Right cardiac atrium (tissue), 5 donors: ENCODE data around the gene ODF4. TPM values are rescaled to one million over a fixed set of nuclear protein-coding genes. Genes with fewer than 3 reads are reported as not detected.
A peak's percentile ranks its signal among the peaks of the same experiment; 100 is the strongest.
"Not testable (repeated sequence)": the region's sequence is repeated elsewhere in the genome, so short reads cannot be mapped to it uniquely, and the experiment has no call there.

Source experiments
- ATAC-seq, 2 donors: fragments of 200-7000 bp; cut with Tn5 transposase; one replicate each; pipeline versions ENCODE4 v1.8.0 to v1.9.1; 2020; ENCODE audit warnings: moderate library complexity in 2 of 2, mild to moderate bottlenecking in 1 of 2
- DNase-seq, 3 donors: peaks; one replicate each; pipeline ENCODE4 v3.0.0-alpha.2; 2020
- H3K27ac ChIP-seq: one replicate; pipeline ENCODE4 v1.5.1; 2013; ENCODE audit warnings: mild to moderate bottlenecking, low read length, control low read depth, moderate library complexity
- H3K27me3 ChIP-seq: one replicate; pipeline ENCODE4 v1.6.1; 2013; ENCODE audit not compliant: control insufficient read depth, insufficient read depth
- H3K4me1 ChIP-seq: one replicate; pipeline ENCODE4 v1.6.1; 2013; ENCODE audit warnings: low read length; ENCODE audit not compliant: control insufficient read depth, insufficient read depth
- H3K4me3 ChIP-seq: one replicate; pipeline ENCODE4 v1.5.1; 2013; ENCODE audit warnings: low read length, control low read depth
- H3K9me3 ChIP-seq: one replicate; pipeline ENCODE4 v1.6.1; 2013; ENCODE audit warnings: low read length; ENCODE audit not compliant: control insufficient read depth
- WGBS: extraction: QIAGEN DNeasy Blood & Tissue Kit; methylation state at CpG from one replicate; pipeline ENCODE4 v1.1.7; 2013; 5-methylcytosine and 5-hydroxymethylcytosine counted together
- intact Hi-C, 4 donors: fragments of 100-400 bp; cut with DNase I; formaldehyde crosslinking; loops; one replicate each; pipeline versions ENCODE4 v1.11.0 to v1.14.0; 2022 to 2023
- polyA plus RNA-seq: library from polyadenylated mRNA; stranded (reverse); fragments of 200-250 nt; gene quantifications from one replicate; pipeline ENCODE4 v1.2.3, GENCODE V29; 2013
- total RNA-seq, 4 donors: library from RNA; stranded (reverse); fragmentation: NEBNext Ultra II Directional; extraction: Animal tissue kit (Norgen Biotek cat#: 25700); gene quantifications; one replicate each; pipeline ENCODE4 v1.2.1, GENCODE V29; 2021
- donor health status: healthy with polysubstance abuse.
- donor health status: DM: no; HTN: yes; CAD: no.
- donor health status: DM: no; HTN: no; CAD: no.
- donor health status: DM: no; HTN: yes; CAD: no; lungs with severe emphysema.
- donor health status: DM: yes; HTN: yes; CAD: no.

Gene ODF4
- total and polyA plus RNA-seq, 5 donors: not detected

GRCh38 chr17:8347001-8347400 lies 7.4 kb downstream of the ODF4 start:
- DNase-seq, ATAC-seq, H3K27ac ChIP-seq, H3K4me3 ChIP-seq, H3K9me3 ChIP-seq, intact Hi-C loops, H3K27me3 ChIP-seq, H3K4me1 ChIP-seq: not testable (repeated sequence)
- 52% methylated on average over 25 of the region's 25 CpGs for WGBS

GRCh38 chr17:8350339-8350738 lies 10.7 kb downstream of the ODF4 start:
- Histone ChIP-seq H3K4me1 (no peaks in the 10 kb centered on the region), H3K27ac (no peak overlapping the region), H3K27me3 (no peaks in the 10 kb centered on the region), H3K9me3 (no peaks in the 10 kb centered on the region), H3K4me3 (no peak overlapping the region)
- no peak for ATAC-seq
- intact Hi-C loops: no loop called here
- DNase-seq: no peak
- 78% methylated on average over 7 of the region's 7 CpGs for WGBS

- H3K4me1 ChIP-seq: no peaks in the 10 kb centered on the region
- H3K4me3 ChIP-seq: no peak overlapping the region
- intact Hi-C loops: no loop called here
- 72% methylated on average over 7 of the region's 7 CpGs for WGBS
- no peak for ATAC-seq
- no peaks in the 10 kb centered on the region for H3K9me3 ChIP-seq
- DNase-seq: no peak
- H3K27me3 ChIP-seq: no peaks in the 10 kb centered on the region
- H3K27ac ChIP-seq: no peak overlapping the region
Measured at GRCh38 chr17:8353736-8354135, 14.1 kb downstream of the ODF4 start.

- Histone ChIP-seq H3K9me3 (no peaks in the 10 kb centered on the region), H3K27me3 (no peaks in the 10 kb centered on the region), H3K4me1 (peaks cover 2% of the 10 kb centered on the region), H3K27ac (no peak overlapping the region), H3K4me3 (no peak overlapping the region)
- no peak for ATAC-seq
- WGBS: 58% methylated on average over 8 of the region's 8 CpGs
- intact Hi-C loops: no loop called here
- DNase-seq: no peak
Measured at GRCh38 chr17:8354236-8354635, 14.6 kb downstream of the ODF4 start.

GRCh38 chr17:8357910-8358309 lies 18.3 kb downstream of the ODF4 start:
- no peaks in the 10 kb centered on the region for H3K27me3 ChIP-seq
- ATAC-seq (no peak), DNase-seq (no peak)
- intact Hi-C loops: no loop called here
- no peaks in the 10 kb centered on the region for H3K9me3 ChIP-seq
- WGBS: 90% methylated on average over 3 of the region's 3 CpGs
- no peak overlapping the region for H3K27ac ChIP-seq
- H3K4me3 ChIP-seq: no peak overlapping the region
- H3K4me1 ChIP-seq: peaks cover 7% of the 10 kb centered on the region

- peaks cover 7% of the 10 kb centered on the region for H3K4me1 ChIP-seq
- no peaks in the 10 kb centered on the region for H3K9me3 ChIP-seq
- H3K27me3 ChIP-seq: no peaks in the 10 kb centered on the region
- 53% methylated on average over 5 of the region's 5 CpGs for WGBS
- H3K27ac ChIP-seq: peak overlapping the region; percentile 80
- intact Hi-C loops: loop anchor here in 1 of 4 donors (10.0 kb wide), 1 partner anchor 45 kb away; the partner anchor contains the start of gene ARHGEF15
- peak; percentile 19 to 78 for ATAC-seq
- no peak overlapping the region for H3K4me3 ChIP-seq
- no peak for DNase-seq
Measured at GRCh38 chr17:8359769-8360168, 20.1 kb downstream of the ODF4 start.

- H3K4me1 ChIP-seq: peaks cover 7% of the 10 kb centered on the region
- H3K27me3 ChIP-seq: no peaks in the 10 kb centered on the region
- peak in 1 of 2 donors; percentile 28 for ATAC-seq
- H3K4me3 ChIP-seq: no peak overlapping the region
- no peaks in the 10 kb centered on the region for H3K9me3 ChIP-seq
- no peak for DNase-seq
- WGBS: 45% methylated on average over 3 of the region's 3 CpGs
- intact Hi-C loops: loop anchor here in 1 of 4 donors (10.0 kb wide), 1 partner anchor 45 kb away; the partner anchor contains the start of gene ARHGEF15
- no peak overlapping the region for H3K27ac ChIP-seq
Measured at GRCh38 chr17:8360260-8360659, 20.6 kb downstream of the ODF4 start.

GRCh38 chr17:8360751-8361150 lies 21.1 kb downstream of the ODF4 start:
- DNase-seq: no peak
- WGBS: 49% methylated on average over 3 of the region's 3 CpGs
- H3K4me3 ChIP-seq: no peak overlapping the region

GRCh38 chr17:8362651-8363332 lies 23.2 kb downstream of the ODF4 start:
- intact Hi-C loops: loop anchor here in 1 of 4 donors (10.0 kb wide), 1 partner anchor 48 kb away; the partner anchor contains the start of gene ARHGEF15
- 88% methylated on average over 4 of the region's 4 CpGs for WGBS

More at GRCh38 chr17:8360751-8361150, 21.1 kb downstream of the ODF4 start:
- ATAC-seq: no peak
- Histone ChIP-seq H3K27ac (peak overlapping the region; percentile 26), H3K4me1 (peaks cover 9% of the 10 kb centered on the region), H3K9me3 (no peaks in the 10 kb centered on the region), H3K27me3 (no peaks in the 10 kb centered on the region)
- intact Hi-C loops: loop anchor here in 1 of 4 donors (10.0 kb wide), 1 partner anchor 46 kb away; the partner anchor contains the start of gene ARHGEF15

GRCh38 chr17:8365143-8365542 lies 25.5 kb downstream of the ODF4 start:
- Histone ChIP-seq H3K4me1 (peaks cover 5% of the 10 kb centered on the region), H3K27ac (peak overlapping the region; percentile 54), H3K27me3 (no peaks in the 10 kb centered on the region), H3K4me3 (no peak overlapping the region), H3K9me3 (no peaks in the 10 kb centered on the region)
- ATAC-seq (peak in 1 of 2 donors; percentile 56), DNase-seq (no peak)
- intact Hi-C loops: loop anchor here in 1 of 4 donors (10.0 kb wide), 1 partner anchor 50 kb away; the partner anchor contains the start of gene ARHGEF15
- 58% methylated on average over 1 of the region's 1 CpG for WGBS

More at GRCh38 chr17:8362651-8363332, 23.2 kb downstream of the ODF4 start:
- no peak for DNase-seq
- Histone ChIP-seq H3K4me1 (peaks cover 11% of the 10 kb centered on the region), H3K27ac (no peak overlapping the region), H3K27me3 (no peaks in the 10 kb centered on the region), H3K4me3 (no peak overlapping the region), H3K9me3 (no peaks in the 10 kb centered on the region)
- no peak for ATAC-seq

- DNase-seq (no peak), ATAC-seq (peak; percentile 37 to 65)
- Histone ChIP-seq H3K9me3 (no peaks in the 10 kb centered on the region), H3K4me1 (peaks cover 5% of the 10 kb centered on the region), H3K27me3 (no peaks in the 10 kb centered on the region), H3K27ac (peak overlapping the region; percentile 48), H3K4me3 (no peak overlapping the region)
- intact Hi-C loops: loop anchor here in 1 of 4 donors (10.0 kb wide), 1 partner anchor 51 kb away; the partner anchor contains the start of gene ARHGEF15
- 28% methylated on average over 2 of the region's 2 CpGs for WGBS
Measured at GRCh38 chr17:8366231-8366630, 26.6 kb downstream of the ODF4 start.
